GM12892 (cell line): ENCODE results near the gene WWOX.
"Not testable (repeated sequence)": the region's sequence is repeated elsewhere in the genome, so short reads cannot be mapped to it uniquely, and the experiment has no call there.

Experiments used
- DNase-seq: peaks from one replicate; pipeline ENCODE4 v3.0.0; 2011; ENCODE audit not compliant: insufficient read length
- FAIRE-seq: peaks from 2 replicates; lab custom pipeline; 2011; peaks lifted over from hg19 to GRCh38; lab: Jason Lieb, UNC
- POLR2A ChIP-seq: IDR thresholded peaks from 2 replicates; pipeline ENCODE4 v1.6.1; 2011; ENCODE audit warnings: low read depth, low read length, control low read depth
- POLR2AphosphoS5 ChIP-seq: IDR thresholded peaks from 2 replicates; pipeline ENCODE4 v1.6.1; 2011; ENCODE audit warnings: low read depth, low read length, control low read depth
- TAF1 ChIP-seq: IDR thresholded peaks from 2 replicates; pipeline ENCODE4 v1.6.1; 2011; ENCODE audit warnings: low read depth, mild to moderate bottlenecking, control low read depth, low read length, borderline replicate concordance

The WWOX gene

DNA sequence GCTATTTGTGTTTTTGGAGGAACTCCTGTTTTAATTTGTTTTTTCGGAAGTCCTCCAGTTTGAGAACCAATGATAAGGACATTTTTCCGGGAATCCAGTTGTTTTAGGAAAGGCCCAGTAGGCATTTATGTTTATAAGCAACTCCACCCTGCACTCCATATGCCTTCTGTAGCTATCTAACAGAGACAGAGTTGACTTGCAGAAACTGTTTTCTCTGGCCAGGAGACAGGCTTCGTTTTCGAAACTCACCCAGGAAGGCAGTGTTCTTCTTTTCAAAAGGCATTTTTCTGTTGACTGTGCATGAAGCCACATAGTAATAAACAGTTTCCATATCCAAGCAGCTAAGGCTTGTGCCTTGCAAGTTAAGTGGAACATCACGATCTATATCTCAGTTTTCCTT, 587.1 kb downstream of the WWOX start:
- no peak for TF ChIP-seq POLR2AphosphoS5
- TF ChIP-seq TAF1: no peak
- no peak for TF ChIP-seq POLR2A
- FAIRE-seq: no peak
- no peak for DNase-seq

- DNase-seq (no peak), FAIRE-seq (no peak)
- no peak for TF ChIP-seq TAF1
- TF ChIP-seq POLR2A: no peak
- no peak for TF ChIP-seq POLR2AphosphoS5
Observed at GRCh38 chr16:78689028-78689427, 589.6 kb downstream of the WWOX start.

- no peak for TF ChIP-seq POLR2A
- TF ChIP-seq POLR2AphosphoS5: no peak
- TF ChIP-seq TAF1: no peak
- no peak for DNase-seq
- no peak for FAIRE-seq
Observed at GRCh38 chr16:78689536-78689935, 590.1 kb downstream of the WWOX start.

- no peak for TF ChIP-seq POLR2AphosphoS5
- TF ChIP-seq TAF1: no peak
- TF ChIP-seq POLR2A: no peak
- DNase-seq (no peak), FAIRE-seq (no peak)
Observed at GRCh38 chr16:78690510-78690909, 591.1 kb downstream of the WWOX start.

- not testable (repeated sequence) for DNase-seq, FAIRE-seq
Observed at GRCh38 chr16:78691746-78692145, 592.3 kb downstream of the WWOX start.

DNA sequence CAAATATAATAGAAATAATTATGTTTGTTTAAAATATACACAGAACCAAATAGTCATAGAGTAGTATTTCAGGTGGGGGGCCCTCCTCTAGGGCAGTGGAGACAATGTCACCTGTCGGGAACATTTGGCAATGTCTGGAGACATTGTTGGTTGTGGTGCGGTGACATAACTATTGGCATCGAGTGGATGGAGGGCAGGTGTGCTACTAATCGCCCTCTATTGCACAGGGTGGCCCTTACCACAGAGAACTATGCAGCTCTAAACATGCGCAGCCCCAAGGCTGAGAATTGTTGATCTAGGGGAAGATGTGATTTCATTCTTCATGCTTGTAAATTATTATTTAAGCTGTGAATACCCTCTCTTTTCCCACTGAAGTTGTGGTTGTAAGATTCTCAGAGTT, 594.0 kb downstream of the WWOX start:
- DNase-seq: no peak
- TF ChIP-seq TAF1: no peak
- no peak for TF ChIP-seq POLR2AphosphoS5
- TF ChIP-seq POLR2A: no peak
- FAIRE-seq: no peak

GRCh38 chr16:78694414-78694813, 595.0 kb downstream of the WWOX start:
- DNase-seq (no peak), FAIRE-seq (no peak)
- TF ChIP-seq TAF1 (no peak), POLR2A (no peak), POLR2AphosphoS5 (no peak)

DNA sequence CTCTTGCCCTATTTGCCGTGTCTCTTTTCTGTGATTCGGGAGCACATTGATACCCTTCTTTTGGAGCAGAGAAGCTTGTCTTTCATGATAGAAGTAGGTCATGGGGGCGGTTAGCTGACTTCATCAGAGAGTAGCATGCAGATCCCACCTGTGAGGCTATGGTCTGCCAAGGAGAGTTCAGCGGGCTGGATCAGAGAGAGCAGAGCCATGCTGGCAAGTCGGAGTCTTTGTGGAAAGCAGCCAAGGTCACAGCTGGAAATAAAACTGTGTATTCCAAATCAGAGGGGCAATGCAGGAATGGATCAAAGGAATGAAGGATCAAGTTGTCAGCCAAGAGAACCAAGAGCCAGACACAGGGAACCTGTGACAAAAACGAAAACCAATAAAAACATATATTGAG, 595.9 kb downstream of the WWOX start:
- FAIRE-seq (no peak), DNase-seq (no peak)
- no peak for TF ChIP-seq POLR2A
- TF ChIP-seq POLR2AphosphoS5: no peak
- TF ChIP-seq TAF1: no peak

- TF ChIP-seq TAF1 (no peak), POLR2A (no peak), POLR2AphosphoS5 (no peak)
- FAIRE-seq: no peak
- DNase-seq: no peak
Observed at GRCh38 chr16:78696797-78697196, 597.3 kb downstream of the WWOX start.

GRCh38 chr16:78697426-78697825, 598.0 kb downstream of the WWOX start:
- FAIRE-seq (no peak), DNase-seq (no peak)
- TF ChIP-seq POLR2AphosphoS5 (no peak), TAF1 (no peak), POLR2A (no peak)

- DNase-seq (no peak), FAIRE-seq (no peak)
- TF ChIP-seq POLR2A (no peak), POLR2AphosphoS5 (no peak), TAF1 (no peak)
Observed at GRCh38 chr16:78703936-78704335, 604.5 kb downstream of the WWOX start.

DNA sequence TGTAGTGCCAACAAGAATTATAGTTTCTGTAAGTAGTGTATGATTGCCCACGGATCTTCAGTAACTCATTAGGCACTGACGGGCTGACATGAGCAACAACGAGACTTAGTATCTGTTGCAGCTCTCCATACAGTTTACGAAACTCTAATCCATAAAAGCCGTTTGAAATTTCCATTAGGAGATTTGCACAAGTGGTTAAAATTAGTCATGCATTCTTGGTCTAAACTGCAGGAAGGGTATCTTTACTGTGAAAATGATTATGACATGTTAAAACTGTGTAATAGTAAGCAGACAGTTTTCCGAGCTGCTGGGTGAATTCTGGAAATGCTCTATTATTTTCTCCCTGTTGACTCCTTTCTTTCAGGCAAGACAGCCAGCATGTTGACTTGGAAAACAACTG, 605.0 kb downstream of the WWOX start:
- FAIRE-seq (no peak), DNase-seq (no peak)
- TF ChIP-seq POLR2A: no peak
- no peak for TF ChIP-seq TAF1

DNA sequence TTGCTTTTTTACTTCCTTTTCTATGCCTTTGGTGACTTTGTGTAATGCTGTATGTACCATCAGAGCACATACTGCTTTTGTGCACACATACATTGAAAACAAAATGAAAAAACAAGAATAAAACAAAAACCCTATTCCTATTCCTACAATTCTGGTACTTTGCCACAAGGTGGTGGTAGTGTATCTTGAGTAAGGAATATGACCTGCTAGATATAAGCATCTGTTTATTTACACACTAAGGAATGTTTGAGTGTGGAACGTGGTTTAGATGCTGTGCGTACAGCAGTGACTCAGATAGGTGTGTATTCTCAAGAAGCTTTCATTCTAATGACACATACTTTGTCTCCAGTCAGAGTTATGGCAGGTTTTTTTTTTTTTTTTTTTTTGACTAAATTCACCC, 606.2 kb downstream of the WWOX start:
- no peak for FAIRE-seq
- DNase-seq: no peak
- TF ChIP-seq POLR2A: no peak
- no peak for TF ChIP-seq TAF1
- no peak for TF ChIP-seq POLR2AphosphoS5

GRCh38 chr16:78706637-78707036, 607.2 kb downstream of the WWOX start:
- DNase-seq (no peak), FAIRE-seq (no peak)
- TF ChIP-seq POLR2A (no peak), POLR2AphosphoS5 (no peak), TAF1 (no peak)
